HCT116 (cell line): Measurements from ENCODE around the gene B4GALT7.

Experiments used
- EZH2 ChIP-seq: fragments of 200-600 bp; sonication (generic); IDR thresholded peaks from 2 replicates; pipeline ENCODE4 v1.6.1; 2017; ENCODE audit warnings: antibody characterized with exemption, mixed run types
- EZH2phosphoT487 ChIP-seq: fragments of 200-600 bp; IDR thresholded peaks from 2 replicates; pipeline ENCODE4 v1.6.1; 2018; ENCODE audit warnings: antibody characterized with exemption, borderline replicate concordance
- JUND ChIP-seq: IDR thresholded peaks from 2 replicates; pipeline ENCODE4 v1.6.1; 2012
- POLR2A ChIP-seq: IDR thresholded peaks from 2 replicates; pipeline ENCODE4 v1.7.0; 2011; ENCODE audit warnings: borderline replicate concordance; ENCODE audit not compliant: insufficient read depth, insufficient read length; ENCODE audit errors: extremely low read depth
- POLR2AphosphoS5 ChIP-seq: IDR thresholded peaks from 2 replicates; pipeline ENCODE4 v1.6.1; 2011; ENCODE audit warnings: mild to moderate bottlenecking, low read depth, low read length, moderate library complexity
- RAD21 ChIP-seq: IDR thresholded peaks from 2 replicates; pipeline ENCODE4 v1.6.1; 2012; ENCODE audit warnings: low read depth, mild to moderate bottlenecking
- TF ChIP-seq, protein P1 (sequence below), 3 experiments: fragments of 200-600 bp in 1 of 3; sonication (generic) in 1 of 3; IDR thresholded peaks in 2 of 3; conservative IDR thresholded peaks in 1 of 3; 2 replicates each; pipeline ENCODE4 v1.5.1; 2012 to 2017; ENCODE audit warnings: low read depth in 2 of 3, low read length in 2 of 3, antibody characterized with exemption in 1 of 3, borderline replicate concordance in 1 of 3, control low read depth in 1 of 3, mild to moderate bottlenecking in 1 of 3, mixed read lengths in 1 of 3, mixed run types in 1 of 3, moderate library complexity in 1 of 3; ENCODE audit not compliant: insufficient read depth in 1 of 3
- TF ChIP-seq, protein P2 (sequence below): IDR thresholded peaks from 2 replicates; pipeline ENCODE4 v1.6.1; 2012; ENCODE audit warnings: low read depth
- TF ChIP-seq, protein P3 (sequence below): IDR thresholded peaks from 2 replicates; pipeline ENCODE4 v1.6.1; 2012

DNA sequence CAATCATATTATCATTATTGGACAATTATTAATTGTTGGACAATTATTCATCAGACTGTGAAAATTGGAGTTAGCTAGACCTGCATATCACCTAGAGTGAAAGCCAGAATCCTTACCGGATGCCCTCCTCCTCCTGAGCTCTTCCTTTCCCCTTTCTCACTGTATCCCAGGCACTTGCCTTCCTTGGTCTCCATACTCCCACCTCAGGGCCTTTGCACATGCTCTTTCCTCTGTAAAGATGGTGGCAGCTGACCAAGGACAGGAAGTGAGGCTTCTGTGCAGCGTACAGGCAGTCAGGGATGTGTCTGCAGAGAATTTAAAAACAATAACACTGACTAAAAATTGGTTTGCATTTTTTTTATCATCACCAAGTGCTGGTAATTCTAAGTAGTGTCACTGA is 30.0 kb upstream of the B4GALT7 start:
- TF ChIP-seq EZH2phosphoT487, result no peak
- TF ChIP-seq, protein P1, sequence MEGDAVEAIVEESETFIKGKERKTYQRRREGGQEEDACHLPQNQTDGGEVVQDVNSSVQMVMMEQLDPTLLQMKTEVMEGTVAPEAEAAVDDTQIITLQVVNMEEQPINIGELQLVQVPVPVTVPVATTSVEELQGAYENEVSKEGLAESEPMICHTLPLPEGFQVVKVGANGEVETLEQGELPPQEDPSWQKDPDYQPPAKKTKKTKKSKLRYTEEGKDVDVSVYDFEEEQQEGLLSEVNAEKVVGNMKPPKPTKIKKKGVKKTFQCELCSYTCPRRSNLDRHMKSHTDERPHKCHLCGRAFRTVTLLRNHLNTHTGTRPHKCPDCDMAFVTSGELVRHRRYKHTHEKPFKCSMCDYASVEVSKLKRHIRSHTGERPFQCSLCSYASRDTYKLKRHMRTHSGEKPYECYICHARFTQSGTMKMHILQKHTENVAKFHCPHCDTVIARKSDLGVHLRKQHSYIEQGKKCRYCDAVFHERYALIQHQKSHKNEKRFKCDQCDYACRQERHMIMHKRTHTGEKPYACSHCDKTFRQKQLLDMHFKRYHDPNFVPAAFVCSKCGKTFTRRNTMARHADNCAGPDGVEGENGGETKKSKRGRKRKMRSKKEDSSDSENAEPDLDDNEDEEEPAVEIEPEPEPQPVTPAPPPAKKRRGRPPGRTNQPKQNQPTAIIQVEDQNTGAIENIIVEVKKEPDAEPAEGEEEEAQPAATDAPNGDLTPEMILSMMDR (IDR thresholded peaks at IDR 0.05 in 2 of 3, conservative IDR thresholded peaks at IDR 0.05 in 1 of 3; ENCODE audit: borderline replicate concordance in 1 of 3, insufficient read depth in 1 of 3, low read depth in 2 of 3, low read length in 2 of 3), result no peak
- no peak for TF ChIP-seq POLR2AphosphoS5
- no peak for TF ChIP-seq JUND
- TF ChIP-seq, protein P2, sequence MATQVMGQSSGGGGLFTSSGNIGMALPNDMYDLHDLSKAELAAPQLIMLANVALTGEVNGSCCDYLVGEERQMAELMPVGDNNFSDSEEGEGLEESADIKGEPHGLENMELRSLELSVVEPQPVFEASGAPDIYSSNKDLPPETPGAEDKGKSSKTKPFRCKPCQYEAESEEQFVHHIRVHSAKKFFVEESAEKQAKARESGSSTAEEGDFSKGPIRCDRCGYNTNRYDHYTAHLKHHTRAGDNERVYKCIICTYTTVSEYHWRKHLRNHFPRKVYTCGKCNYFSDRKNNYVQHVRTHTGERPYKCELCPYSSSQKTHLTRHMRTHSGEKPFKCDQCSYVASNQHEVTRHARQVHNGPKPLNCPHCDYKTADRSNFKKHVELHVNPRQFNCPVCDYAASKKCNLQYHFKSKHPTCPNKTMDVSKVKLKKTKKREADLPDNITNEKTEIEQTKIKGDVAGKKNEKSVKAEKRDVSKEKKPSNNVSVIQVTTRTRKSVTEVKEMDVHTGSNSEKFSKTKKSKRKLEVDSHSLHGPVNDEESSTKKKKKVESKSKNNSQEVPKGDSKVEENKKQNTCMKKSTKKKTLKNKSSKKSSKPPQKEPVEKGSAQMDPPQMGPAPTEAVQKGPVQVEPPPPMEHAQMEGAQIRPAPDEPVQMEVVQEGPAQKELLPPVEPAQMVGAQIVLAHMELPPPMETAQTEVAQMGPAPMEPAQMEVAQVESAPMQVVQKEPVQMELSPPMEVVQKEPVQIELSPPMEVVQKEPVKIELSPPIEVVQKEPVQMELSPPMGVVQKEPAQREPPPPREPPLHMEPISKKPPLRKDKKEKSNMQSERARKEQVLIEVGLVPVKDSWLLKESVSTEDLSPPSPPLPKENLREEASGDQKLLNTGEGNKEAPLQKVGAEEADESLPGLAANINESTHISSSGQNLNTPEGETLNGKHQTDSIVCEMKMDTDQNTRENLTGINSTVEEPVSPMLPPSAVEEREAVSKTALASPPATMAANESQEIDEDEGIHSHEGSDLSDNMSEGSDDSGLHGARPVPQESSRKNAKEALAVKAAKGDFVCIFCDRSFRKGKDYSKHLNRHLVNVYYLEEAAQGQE, result no peak
- no peak for TF ChIP-seq POLR2A
- TF ChIP-seq EZH2, result no peak
- TF ChIP-seq, protein P3, sequence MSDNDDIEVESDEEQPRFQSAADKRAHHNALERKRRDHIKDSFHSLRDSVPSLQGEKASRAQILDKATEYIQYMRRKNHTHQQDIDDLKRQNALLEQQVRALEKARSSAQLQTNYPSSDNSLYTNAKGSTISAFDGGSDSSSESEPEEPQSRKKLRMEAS, result no peak
- no peak for TF ChIP-seq RAD21
